PC-3 (cell line): Measurements from ENCODE around the gene AFMID. TPM values are rescaled to one million over a fixed set of nuclear protein-coding genes. Genes with fewer than 3 reads are reported as not detected.

Experiments
- ATAC-seq: fragments of 200-7000 bp; cut with Tn5 transposase; 2 replicates; pipeline ENCODE4 v1.9.1; 2020; ENCODE audit warnings: mild to moderate bottlenecking, moderate library complexity
- BruUV-seq: library from RNA; stranded (reverse); fragments of 400-500 nt; replicated peaks from 2 replicates; lab custom pipeline; 2021; lab: Mats Ljungman, UMichigan
- CTCF ChIA-PET: fragments of 300-600 bp; sonication (Branson Sonifier 250); formaldehyde crosslinking; loops from one replicate; lab custom pipeline; 2022; ENCODE audit warnings: antibody characterized with exemption; lab: Charles Lee
- POLR2A ChIA-PET: fragments of 300-600 bp; sonication (Branson Sonifier 250); formaldehyde crosslinking; loops from one replicate; lab custom pipeline; 2022; ENCODE audit warnings: antibody characterized with exemption; ENCODE audit not compliant: unreplicated experiment; lab: Charles Lee
- DNase-seq: peaks from one replicate; pipeline ENCODE4 v3.0.0-alpha.2; 2015
- H2AFZ ChIP-seq: fragments of 300-600 bp; sonication (generic); 2 replicates; pipeline ENCODE4 v1.6.0; 2016; ENCODE audit warnings: antibody characterized with exemption, low read length
- H3F3A ChIP-seq: fragments of 300-600 bp; sonication (generic); one replicate; pipeline ENCODE4 v1.6.0; 2017; ENCODE audit warnings: antibody characterized with exemption, low read length, control low read depth, mild to moderate bottlenecking; ENCODE audit not compliant: unreplicated experiment
- H3K27ac ChIP-seq: fragments of 300-600 bp; sonication (generic); 2 replicates; pipeline ENCODE4 v1.5.1; 2016; ENCODE audit warnings: mild to moderate bottlenecking, low read length
- H3K27me3 ChIP-seq: fragments of 300-600 bp; sonication (generic); 2 replicates; pipeline ENCODE4 v1.6.1; 2016; ENCODE audit warnings: low read length, mixed read lengths
- H3K36me3 ChIP-seq: fragments of 300-600 bp; sonication (generic); 2 replicates; pipeline ENCODE4 v1.6.1; 2016; ENCODE audit warnings: low read depth, mixed run types, low read length, mixed read lengths
- H3K4me1 ChIP-seq: fragments of 300-600 bp; sonication (generic); 2 replicates; pipeline ENCODE4 v1.5.1; 2016; ENCODE audit warnings: low read length; ENCODE audit not compliant: insufficient read depth
- H3K4me2 ChIP-seq: fragments of 300-600 bp; sonication (generic); 2 replicates; pipeline ENCODE4 v1.6.0; 2016; ENCODE audit warnings: low read length
- H3K4me3 ChIP-seq: fragments of 300-600 bp; sonication (generic); 2 replicates; pipeline ENCODE4 v1.5.1; 2016; ENCODE audit warnings: mild to moderate bottlenecking, low read length, mixed read lengths
- H3K79me2 ChIP-seq: fragments of 300-600 bp; sonication (generic); 2 replicates; pipeline ENCODE4 v1.6.1; 2017; ENCODE audit warnings: low read length, mixed read lengths
- H3K9ac ChIP-seq: fragments of 300-600 bp; sonication (generic); 2 replicates; pipeline ENCODE4 v1.6.0; 2016; ENCODE audit warnings: mild to moderate bottlenecking, low read length
- H3K9me2 ChIP-seq: fragments of 300-600 bp; sonication (generic); replicated peaks from 2 replicates; pipeline ENCODE4 v1.6.1; 2016; ENCODE audit warnings: mixed run types, low read length, mixed read lengths
- H3K9me3 ChIP-seq: fragments of 300-600 bp; sonication (generic); 2 replicates; pipeline ENCODE4 v1.6.1; 2016; ENCODE audit warnings: low read length, mixed read lengths
- H4K20me1 ChIP-seq: fragments of 300-600 bp; sonication (generic); 2 replicates; pipeline ENCODE4 v1.6.1; 2016; ENCODE audit warnings: low read length, mixed read lengths
- CTCF ChIP-seq: fragments of 300-600 bp; sonication (generic); conservative IDR thresholded peaks from 2 replicates; pipeline ENCODE4 v1.5.1; 2017; ENCODE audit warnings: antibody characterized with exemption, low read depth, mild to moderate bottlenecking, low read length
- EZH2 ChIP-seq: fragments of 300-600 bp; sonication (generic); IDR thresholded peaks from one replicate; pipeline ENCODE4 v1.6.1; 2017; ENCODE audit warnings: antibody characterized with exemption, mild to moderate bottlenecking, low read length; ENCODE audit not compliant: unreplicated experiment
- EZH2phosphoT487 ChIP-seq: fragments of 300-600 bp; sonication (generic); IDR thresholded peaks from 2 replicates; pipeline ENCODE4 v1.6.1; 2018; ENCODE audit warnings: mild to moderate bottlenecking, antibody characterized with exemption, low read length, borderline replicate concordance
- intact Hi-C: fragments of 100-400 bp; cut with micrococcal nuclease; formaldehyde crosslinking; loops from 2 replicates; pipeline ENCODE4 v1.9.0; 2023
- total RNA-seq: library from RNA; depleted of rRNA; stranded (reverse); fragments of >200 nt; gene quantifications from 2 replicates; pipeline ENCODE4 v1.2.3, GENCODE V29; 2014

The AFMID gene
- total RNA-seq, 1 experiment from 2014 or later, result 58.9 TPM

- Histone ChIP-seq H3K27ac (no peak overlapping the region), H3K36me3 (peaks cover 16% of the 10 kb centered on the region; the same call in 1 of the 2 replicates), H3K4me3 (no peak overlapping the region), H3K9ac (no peak overlapping the region), H3K79me2 (peaks cover 12% of the 10 kb centered on the region), H3K9me3 (no peaks in the 10 kb centered on the region), H3K4me2 (no peak overlapping the region), H3K9me2 (no peaks in the 10 kb centered on the region), H3F3A (no peaks in the 10 kb centered on the region), H3K27me3 (no peaks in the 10 kb centered on the region), H4K20me1 (no peaks in the 10 kb centered on the region), H3K4me1 (peaks cover 3% of the 10 kb centered on the region), H2AFZ (no peak overlapping the region)
- DNase-seq (no peak), ATAC-seq (no peak; the same call in 1 of the 2 replicates)
- no TSS peak for BruUV-seq
- POLR2A ChIA-PET, result no interaction called here
- intact Hi-C loops, result no loop called here
- CTCF ChIA-PET, result no interaction called here
- TF ChIP-seq EZH2, result no peak
- no peak for TF ChIP-seq CTCF
- TF ChIP-seq EZH2phosphoT487, result no peak
These were observed 17.4 kb downstream of the AFMID start for GRCh38 chr17:78204387-78205123.

- Histone ChIP-seq H3K36me3 (peaks cover 16% of the 10 kb centered on the region; the same call in 1 of the 2 replicates), H3K27ac (no peak overlapping the region), H4K20me1 (no peaks in the 10 kb centered on the region), H3K79me2 (peaks cover 7% of the 10 kb centered on the region; the same call in 1 of the 2 replicates), H3K9me3 (no peaks in the 10 kb centered on the region), H3F3A (no peaks in the 10 kb centered on the region), H2AFZ (no peak overlapping the region), H3K4me1 (no peaks in the 10 kb centered on the region), H3K27me3 (no peaks in the 10 kb centered on the region), H3K9ac (no peak overlapping the region), H3K4me3 (no peak overlapping the region), H3K9me2 (no peaks in the 10 kb centered on the region), H3K4me2 (no peak overlapping the region)
- ATAC-seq, result no peak
- DNase-seq, result no peak
- ChIA-PET POLR2A (no interaction called here), CTCF (no interaction called here)
- BruUV-seq, result no TSS peak
- no peak for TF ChIP-seq EZH2
- no peak for TF ChIP-seq CTCF
- TF ChIP-seq EZH2phosphoT487, result no peak
- intact Hi-C loops, result no loop called here
These were observed 18.1 kb downstream of the AFMID start for GRCh38 chr17:78205124-78205775.

GRCh38 chr17:78206298-78206697 lies 19.1 kb downstream of the AFMID start:
- no peaks in the 10 kb centered on the region for H4K20me1 ChIP-seq
- H3F3A ChIP-seq, result no peaks in the 10 kb centered on the region
- no peaks in the 10 kb centered on the region for H3K9me2 ChIP-seq
- no peaks in the 10 kb centered on the region for H3K9me3 ChIP-seq
- no peak for DNase-seq
- H3K4me1 ChIP-seq, result no peaks in the 10 kb centered on the region
- H3K27me3 ChIP-seq, result no peaks in the 10 kb centered on the region
- intact Hi-C loops, result no loop called here
- peaks cover 16% of the 10 kb centered on the region; the same call in 1 of the 2 replicates for H3K36me3 ChIP-seq
- no TSS peak for BruUV-seq
- H3K4me3 ChIP-seq, result no peak overlapping the region
- ChIA-PET POLR2A (interaction anchor here (0.6 kb wide), 1 partner anchor 22 kb away, joined by 5 read pairs; no protein-coding TSS in a partner anchor), CTCF (interaction anchor here (0.6 to 1.1 kb wide), 4 partner anchors 30 to 64 kb away, joined by 4 to 10 read pairs (median 5); no protein-coding TSS in a partner anchor)
- H3K27ac ChIP-seq, result no peak overlapping the region
- no peak overlapping the region for H3K4me2 ChIP-seq
- no peak overlapping the region for H3K9ac ChIP-seq
- no peak overlapping the region for H2AFZ ChIP-seq
- TF ChIP-seq CTCF (no peak), EZH2 (no peak), EZH2phosphoT487 (no peak)
- no peaks in the 10 kb centered on the region for H3K79me2 ChIP-seq
- ATAC-seq, result no peak
